ENCODE results near the gene GCNT4. TPM values are rescaled to one million over a fixed set of nuclear protein-coding genes. Genes with fewer than 3 reads are reported as not detected.

The GCNT4 gene
- polyA plus RNA-seq, 5 donors = 0.90 to 1.6 (median 0.96) TPM

DNA sequence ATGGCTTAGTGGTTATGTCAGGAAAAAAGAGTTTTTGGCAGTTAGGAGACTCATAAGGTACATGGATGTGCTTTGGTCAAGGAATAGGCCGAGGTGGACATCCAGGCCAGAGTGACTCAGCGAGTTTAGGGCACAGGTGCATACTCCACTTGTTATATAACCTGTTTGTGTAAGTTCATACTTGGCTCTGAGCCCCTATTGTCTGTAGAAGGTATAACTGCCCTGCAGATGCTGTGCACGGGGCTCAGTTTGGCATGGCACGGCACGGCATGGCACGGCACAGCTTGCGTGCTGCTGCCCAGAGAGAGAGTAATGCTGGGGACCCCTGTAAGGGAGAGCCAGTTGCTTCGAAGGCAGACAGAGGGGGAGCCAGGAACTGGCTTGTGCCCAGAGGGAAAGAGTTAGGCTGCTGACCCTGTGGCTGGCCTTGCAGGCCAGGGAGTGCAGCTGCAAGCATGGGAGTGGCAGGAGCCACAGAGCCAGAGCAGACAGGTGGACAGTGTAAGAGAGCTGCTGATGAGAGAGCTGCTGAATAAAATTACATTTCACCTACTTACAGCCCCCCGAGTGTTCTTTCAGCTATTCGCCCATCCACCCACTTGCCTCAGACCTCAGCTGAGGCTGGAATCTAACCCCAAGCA is 32.2 kb downstream of the GCNT4 start:
- no peak for DNase-seq

DNA sequence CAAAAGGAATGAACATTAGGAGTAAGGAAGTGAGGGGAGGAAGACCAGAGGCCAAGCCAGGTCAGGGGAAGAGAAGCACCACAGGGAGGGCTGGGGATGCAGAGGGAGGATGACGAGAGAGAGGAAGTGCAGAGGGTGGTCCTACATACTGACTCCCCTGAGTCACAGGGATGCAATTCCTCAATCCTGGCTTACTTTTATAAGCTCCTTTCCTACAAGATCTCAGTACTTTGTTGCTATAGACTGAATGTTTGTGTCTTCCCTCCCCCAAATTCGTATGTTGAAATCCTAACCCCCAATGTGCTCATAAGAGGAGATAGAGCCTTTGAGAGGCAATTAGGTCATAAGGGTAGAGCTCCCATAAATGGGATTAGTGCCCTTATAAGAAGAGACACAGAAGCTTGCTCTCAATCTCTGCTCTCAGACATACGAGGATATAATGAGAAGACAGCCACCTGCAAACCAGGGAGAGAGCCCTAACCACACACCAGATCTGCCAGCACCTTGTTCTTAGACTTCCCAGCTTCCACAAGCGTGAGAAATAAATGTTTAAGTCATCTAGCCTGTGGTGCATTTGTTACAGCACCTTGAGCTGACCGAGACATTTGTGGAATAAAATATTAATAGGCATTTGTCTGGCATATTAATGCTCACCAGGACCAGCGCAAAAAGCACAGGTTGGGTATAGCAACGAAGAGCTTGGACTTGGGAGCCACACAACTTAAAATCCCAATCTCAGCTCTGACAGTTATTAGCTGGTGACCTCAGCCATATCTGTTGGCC is 33.4 kb downstream of the GCNT4 start:
- DNase-seq = no peak

DNA sequence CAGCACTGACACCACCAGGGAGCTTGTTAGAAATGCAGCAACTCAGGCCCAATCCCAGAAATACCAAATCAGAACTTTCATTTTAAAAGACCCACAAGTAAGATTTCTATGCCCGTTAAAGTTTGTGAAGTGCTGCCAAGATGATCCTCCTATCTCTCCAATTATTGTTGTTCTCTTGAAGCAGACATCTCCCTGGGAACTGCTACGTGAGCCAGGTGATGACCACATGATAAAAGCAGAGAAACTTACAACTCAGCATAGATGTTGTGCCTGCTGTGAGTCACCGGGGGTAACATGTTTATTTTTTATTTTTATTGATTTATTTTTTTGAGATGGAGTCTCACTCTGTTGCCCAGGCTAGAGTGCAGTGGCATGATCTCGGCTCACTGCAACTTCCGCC is 34.4 kb downstream of the GCNT4 start:
- no peak for DNase-seq

DNA sequence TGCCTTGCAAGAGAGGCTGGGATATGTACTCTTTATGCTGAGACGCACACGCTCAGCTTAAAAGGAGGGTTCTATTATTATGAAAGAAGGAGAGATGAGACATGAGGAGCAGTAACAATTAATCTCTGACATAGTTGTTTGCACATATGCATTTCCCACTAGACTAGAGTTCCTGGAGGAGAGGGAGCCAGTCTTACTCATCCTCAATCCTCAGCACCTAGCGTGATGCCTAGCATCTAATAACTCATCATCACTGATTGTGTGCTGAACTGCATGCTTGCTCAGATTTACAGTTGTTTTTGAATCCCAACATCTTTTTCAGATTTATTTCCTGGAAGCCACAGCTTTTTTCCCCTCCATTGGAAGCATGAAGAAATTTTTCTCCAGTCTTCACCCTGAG is 35.5 kb downstream of the GCNT4 start:
- DNase-seq = no peak

DNA sequence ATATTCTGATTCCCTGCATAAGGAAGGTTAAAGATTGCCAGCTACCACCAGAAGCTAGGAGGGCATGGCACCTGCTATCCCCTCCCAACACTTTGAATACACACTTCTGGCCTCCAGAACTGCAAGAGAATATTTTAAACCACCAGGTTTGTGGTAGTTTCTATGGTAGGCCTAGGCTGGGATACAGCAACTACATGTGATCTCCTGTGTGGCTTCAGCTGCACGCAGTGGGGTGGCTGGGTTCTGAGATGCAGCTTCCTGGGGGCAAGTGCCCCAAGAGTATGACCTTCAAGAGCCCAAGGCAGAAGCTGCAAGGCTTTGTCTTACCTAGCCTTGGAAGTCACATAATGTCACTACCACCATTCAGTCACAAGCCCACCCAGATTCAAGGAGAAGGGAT is 39.6 kb downstream of the GCNT4 start:
- no peak for DNase-seq

DNA sequence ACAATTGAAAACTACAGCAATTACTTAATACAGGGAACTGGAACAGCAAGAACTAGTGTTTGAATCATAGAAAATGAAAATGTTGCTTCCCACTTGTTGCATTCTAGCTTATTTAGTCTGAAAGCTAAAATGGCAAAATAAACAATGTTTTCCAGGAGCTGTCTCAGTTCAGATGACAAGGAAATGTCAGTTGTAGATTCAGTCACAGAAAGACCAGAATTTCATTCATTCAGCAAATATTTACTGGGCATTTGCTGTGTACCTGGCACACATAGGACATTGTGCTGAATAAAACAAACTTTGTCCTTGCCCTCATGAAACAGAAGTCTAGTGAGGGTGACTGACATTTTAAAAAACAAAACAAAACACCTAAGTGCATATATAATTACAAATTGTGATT is 41.5 kb downstream of the GCNT4 start:
- no peak for DNase-seq

DNA sequence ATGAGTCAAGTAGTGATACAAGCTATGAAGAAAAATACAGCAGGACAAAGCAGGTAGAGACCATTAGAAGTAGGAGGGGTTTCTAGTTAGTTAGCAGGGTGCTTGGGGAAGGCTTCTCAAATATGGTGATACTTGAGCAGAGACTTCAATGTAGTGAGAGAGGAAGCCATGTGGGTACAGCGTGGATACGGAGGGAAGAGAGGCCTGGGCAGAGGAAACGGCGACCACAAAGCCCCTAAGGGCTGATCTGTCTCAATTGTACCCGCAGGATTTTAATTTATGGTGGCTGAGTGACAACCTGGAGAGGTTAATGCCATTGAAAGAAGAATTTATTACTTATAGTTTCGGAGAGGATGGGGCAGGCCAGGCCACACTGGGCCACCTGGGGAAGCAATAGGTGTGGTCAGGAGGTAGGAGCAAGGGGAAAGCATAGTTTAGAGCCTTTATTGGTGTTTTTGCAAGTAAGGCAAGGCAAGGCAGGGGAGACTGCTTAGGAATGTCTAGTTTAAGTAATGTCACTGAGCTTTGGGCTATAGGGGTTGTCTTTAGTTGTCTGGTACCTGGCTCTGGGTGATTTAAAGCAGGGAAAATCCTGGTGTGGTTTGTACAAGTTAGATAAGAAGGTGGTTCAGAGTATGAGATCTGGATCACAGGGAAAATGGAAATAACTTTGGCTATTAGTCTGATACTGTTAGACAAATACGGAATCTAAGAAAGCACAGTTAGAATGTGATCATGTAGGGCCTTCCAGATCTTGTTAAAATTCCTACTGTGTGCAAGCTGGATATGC is 42.6 kb downstream of the GCNT4 start:
- no peak for DNase-seq

DNA sequence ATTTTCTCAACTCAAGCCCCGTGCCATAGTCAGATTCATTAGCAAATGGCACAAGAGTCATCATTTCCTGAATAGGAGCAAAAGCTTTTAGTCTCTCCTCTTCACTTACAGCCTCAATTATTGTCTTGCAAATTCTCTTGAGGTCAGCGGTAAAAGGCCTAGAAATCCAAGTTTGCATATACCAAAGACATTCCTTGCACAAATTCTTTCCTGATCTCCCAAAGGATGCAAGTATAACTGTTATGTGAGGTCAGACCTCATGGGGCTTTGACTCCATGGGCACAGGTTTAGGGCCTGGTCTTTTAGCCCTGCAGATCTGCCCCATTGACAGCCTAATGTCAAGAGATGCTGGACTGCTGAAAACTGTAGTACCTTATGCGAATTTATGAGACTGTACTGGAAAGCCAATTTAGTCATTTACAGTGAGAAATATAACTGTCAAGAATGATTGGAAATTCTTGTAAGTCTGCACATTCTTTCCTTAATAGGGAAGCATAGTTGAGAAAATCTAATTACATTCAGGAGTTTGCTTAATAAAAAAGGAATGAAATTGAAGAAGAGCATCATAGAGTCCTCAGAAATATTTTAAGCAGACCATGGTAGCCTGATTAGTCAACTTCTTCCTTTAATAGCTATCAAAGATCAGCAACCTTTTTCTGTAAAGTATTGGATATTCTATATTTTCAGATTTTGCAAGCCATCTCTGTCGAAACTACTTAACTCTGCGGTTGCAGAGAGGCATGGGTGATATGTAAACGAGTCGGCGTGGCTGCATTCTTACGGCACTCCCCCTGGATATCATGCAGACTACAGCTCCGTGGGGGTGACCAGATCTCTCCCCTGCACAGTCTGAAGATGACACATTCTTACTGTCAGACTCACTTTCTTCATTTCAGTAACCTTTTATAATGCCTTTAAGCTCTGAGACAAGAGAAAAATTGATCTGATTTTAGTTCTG is 45.2 kb downstream of the GCNT4 start:
- DNase-seq = no peak

DNA sequence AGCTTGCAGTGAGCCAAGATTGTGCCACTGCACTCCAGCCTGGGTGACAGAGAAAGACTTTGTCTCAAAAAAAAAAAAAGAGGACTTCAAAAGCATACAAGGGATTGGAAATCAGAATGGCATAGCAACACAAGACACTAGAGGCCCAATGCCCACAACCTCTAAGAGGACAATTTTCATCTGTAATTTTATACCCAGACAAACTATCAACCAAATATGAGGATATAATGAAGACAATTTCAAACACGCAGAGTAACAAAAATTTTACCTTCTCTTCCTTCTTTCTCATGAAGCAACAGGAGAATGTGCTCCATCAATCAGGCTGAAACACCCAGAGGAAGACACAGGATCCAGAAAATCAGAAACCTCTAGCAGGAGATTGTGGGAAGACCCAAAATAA is 46.8 kb downstream of the GCNT4 start:
- no peak for DNase-seq

Other genes starting within 250 kb of the GCNT4 start
- gene FAM169A, start 186.2 kb downstream of the GCNT4 start, polyA plus RNA-seq (ENCODE audit: insufficient read depth in 1 of 5, insufficient read length in 5 of 5, low replicate concordance in 1 of 5) = 1 to 10 TPM; 2.9 to 6.4 (median 5.2) TPM
- under 1 TPM; 0.28 to 0.62 (median 0.48) TPM for gene ANKRD31, start 184.3 kb upstream of the GCNT4 start, polyA plus RNA-seq (ENCODE audit: insufficient read depth in 1 of 5, insufficient read length in 5 of 5, low replicate concordance in 1 of 5)